Stimulated activated CD8-positive, alpha-beta memory T cell treated with anti-CD3 and anti-CD28 coated beads, Interleukin-15, amount 100 ng/mL, for 1 hour (primary cell): ENCODE data around the gene MIDN.
A peak's percentile ranks its signal among the peaks of the same experiment; 100 is the strongest.
"Not testable (repeated sequence)": the region's sequence is repeated elsewhere in the genome, so short reads cannot be mapped to it uniquely, and the experiment has no call there.

Source experiments
- DNase-seq: peaks from one replicate; pipeline ENCODE4 v3.0.0-alpha.2; 2020; ENCODE audit warnings: low read depth

The MIDN gene

DNA sequence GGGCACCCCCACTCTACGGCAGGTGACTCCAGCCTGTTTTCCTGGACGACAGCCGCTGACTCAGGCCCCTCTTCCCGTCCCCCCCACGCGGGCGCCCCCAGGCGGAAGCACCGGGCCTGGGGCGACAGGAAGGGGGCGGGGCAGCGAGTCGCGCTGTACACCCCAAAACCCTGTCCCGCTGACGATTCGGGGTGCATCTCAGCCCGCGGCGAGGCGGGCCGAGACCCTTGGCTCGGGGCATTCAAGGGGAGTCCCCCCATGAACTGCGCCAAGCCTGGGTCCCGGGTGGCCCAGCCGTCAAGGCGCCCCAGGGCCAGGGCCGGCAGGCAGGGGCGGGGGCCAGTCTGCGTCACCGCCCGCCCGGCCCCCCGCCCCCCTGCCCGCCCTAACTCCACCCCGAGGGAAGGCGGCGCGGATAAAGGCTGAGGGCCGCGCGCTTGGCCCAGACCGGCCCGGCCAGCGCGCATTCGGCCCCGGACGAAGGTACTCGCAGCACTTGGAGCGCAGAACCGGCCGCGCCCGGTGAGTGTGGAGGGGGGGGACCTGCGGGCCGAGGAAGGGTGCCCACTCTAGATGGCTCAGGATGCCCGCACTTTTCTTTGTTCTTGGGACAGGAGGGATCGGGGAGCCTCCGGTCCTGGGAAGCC lies at the start of gene MIDN:
Gene MIDN, plus strand, starts transcription at position 445 of the 647 bp plus-strand sequence. CDS start 1,714 bp downstream, outside the sequence.
- DNase-seq = no peak

DNA sequence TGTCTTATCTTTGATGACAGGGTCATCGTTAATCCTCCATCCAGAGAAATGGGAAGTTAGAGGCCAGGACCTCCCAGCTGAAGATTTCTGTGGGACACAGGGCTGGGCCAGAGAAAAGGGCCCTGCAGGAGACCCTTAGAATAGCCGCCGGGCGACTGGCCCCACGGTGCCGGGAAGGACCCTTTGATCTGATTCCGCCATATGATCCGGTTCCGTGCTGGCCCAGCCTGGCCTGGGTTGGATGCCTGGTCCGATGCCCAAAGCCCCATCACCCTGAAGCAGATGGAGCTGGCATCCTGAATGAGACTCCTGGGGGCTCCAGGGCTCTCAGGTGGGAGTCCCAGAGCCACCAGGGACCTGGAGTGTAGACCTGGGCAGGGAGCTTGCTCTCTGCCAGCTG lies 48.9 kb upstream of the MIDN start:
- DNase-seq = no peak

DNA sequence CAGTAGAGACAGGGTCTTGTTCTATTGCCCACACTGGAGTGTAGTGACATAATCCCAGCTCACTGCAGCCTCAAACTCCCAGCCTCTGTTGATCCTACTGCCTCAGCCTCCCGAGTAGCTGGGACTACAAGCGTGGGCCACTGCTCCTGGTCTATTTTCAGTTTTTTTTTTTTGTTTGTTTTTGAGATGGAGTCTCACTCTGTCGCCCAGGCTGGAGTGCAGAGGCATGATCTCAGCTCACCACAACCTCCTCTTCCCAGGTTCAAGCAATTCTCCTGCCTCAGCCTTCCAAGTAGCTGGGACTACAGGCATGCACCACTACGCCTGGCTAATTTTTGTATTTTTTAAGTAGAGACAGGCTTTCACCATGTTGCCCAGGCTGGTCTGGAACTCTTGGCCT lies 47.8 kb upstream of the MIDN start:
- DNase-seq = not testable (repeated sequence)

DNA sequence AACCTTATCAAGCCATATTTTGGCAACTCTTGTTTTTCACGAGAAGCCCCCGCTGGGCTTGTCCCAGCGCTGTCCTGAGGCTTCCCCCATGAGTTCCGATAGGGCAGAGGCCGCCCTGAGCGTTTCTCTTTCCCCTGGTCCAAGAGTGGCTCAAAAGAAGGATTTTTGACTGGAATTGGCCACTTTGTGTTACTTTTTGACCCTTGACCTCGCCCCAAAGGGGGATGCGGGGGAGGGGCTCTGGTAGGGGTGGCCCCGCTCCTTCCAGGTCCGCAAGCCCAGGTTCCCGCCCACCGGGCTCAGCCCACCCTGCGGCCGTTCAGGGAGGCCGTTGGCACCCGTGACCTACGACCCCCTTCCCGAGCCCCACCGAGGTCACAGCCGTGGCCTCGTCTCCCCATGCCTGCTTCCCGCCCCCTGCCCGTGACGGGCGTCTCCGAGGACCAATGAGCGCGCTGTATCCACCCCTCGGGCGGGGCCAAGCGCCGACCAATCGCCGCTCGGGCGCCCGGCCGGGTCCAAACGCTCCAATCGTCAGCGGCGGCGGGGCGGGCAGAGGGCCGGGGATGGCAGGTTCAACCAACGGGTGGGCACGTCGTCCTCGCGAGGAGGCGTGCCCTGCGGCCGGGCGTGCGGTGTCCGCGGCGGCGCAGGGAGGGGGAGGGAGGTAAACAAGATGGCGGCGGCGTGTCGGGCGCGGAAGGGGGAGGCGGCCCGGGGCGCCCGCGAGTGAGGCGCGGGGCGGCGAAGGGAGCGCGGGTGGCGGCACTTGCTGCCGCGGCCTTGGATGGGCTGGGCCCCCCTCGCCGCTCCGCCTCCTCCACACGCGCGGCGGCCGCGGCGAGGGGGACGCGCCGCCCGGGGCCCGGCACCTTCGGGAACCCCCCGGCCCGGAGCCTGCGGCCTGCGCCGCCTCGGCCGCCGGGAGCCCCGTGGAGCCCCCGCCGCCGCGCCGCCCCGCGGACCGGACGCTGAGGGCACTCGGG lies 43.0 kb upstream of the MIDN start, which contains the start of gene STK11:
Gene STK11, plus strand, starts transcription at position 665 of the 986 bp plus-strand sequence. CDS start 1,136 bp downstream, outside the sequence.
- DNase-seq = peak; percentile 98

DNA sequence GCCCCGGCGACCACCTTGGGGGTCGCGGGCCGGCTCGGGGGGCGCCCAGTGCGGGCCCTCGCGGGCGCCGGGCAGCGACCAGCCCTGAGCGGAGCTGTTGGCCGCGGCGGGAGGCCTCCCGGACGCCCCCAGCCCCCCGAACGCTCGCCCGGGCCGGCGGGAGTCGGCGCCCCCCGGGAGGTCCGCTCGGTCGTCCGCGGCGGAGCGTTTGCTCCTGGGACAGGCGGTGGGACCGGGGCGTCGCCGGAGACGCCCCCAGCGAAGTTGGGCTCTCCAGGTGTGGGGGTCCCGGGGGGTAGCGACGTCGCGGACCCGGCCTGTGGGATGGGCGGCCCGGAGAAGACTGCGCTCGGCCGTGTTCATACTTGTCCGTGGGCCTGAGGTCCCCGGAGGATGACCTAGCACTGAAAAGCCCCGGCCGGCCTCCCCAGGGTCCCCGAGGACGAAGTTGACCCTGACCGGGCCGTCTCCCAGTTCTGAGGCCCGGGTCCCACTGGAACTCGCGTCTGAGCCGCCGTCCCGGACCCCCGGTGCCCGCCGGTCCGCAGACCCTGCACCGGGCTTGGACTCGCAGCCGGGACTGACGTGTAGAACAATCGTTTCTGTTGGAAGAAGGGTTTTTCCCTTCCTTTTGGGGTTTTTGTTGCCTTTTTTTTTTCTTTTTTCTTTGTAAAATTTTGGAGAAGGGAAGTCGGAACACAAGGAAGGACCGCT lies 42.1 kb upstream of the MIDN start:
- DNase-seq = no peak

DNA sequence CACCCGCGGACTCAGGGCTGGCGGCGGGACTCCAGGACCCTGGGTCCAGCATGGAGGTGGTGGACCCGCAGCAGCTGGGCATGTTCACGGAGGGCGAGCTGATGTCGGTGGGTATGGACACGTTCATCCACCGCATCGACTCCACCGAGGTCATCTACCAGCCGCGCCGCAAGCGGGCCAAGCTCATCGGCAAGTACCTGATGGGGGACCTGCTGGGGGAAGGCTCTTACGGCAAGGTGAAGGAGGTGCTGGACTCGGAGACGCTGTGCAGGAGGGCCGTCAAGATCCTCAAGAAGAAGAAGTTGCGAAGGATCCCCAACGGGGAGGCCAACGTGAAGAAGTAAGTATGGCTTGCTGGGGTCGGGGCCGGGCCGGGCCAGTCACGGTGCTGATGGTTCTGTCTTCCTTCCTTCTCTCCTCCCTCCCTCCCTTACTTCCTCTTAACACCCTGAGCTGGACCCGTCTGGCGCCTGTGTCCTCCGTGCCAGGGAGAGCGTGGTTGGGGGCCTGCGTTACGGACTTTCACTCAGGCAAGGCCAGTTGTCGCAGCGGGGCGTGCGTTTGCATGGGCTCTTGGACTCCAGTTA lies 41.4 kb upstream of the MIDN start:
- DNase-seq = no peak

DNA sequence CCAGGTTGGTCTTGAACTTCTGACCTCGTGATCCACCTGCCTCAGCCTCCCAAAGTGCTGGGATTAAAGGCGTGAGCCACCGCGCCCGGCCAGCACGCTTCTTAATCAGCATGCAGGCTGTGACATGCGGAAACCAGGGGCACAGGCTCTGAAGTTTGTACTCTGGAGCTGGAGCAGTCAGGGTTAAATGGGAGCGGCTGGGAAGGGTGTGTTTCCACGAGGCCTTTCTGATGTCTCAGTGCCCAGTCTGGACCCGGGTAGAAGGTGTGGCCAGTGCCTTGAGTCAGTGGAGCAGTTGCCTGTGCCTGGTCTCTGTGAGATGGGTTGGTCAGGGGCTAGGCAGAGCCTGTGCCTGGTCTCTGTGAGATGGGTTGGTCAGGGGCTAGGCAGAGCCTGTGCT lies 39.6 kb upstream of the MIDN start:
- DNase-seq = not testable (repeated sequence)

DNA sequence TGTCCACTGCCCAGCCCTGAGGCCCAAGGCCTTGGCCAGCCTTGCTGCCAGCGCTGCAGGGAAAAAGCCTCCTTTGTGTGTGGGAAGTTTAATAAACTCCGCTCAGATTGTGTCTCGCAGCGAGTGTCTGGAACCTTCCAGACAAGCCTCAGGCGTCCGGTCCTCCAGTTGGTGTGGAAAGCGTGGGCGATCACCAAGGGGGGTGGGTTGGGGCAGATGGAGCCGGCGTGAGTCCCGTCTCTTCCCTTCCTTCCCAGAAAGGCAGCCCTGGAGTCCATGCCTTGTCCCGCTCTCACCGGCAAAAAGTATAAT lies 38.2 kb upstream of the MIDN start:
- DNase-seq = no peak

DNA sequence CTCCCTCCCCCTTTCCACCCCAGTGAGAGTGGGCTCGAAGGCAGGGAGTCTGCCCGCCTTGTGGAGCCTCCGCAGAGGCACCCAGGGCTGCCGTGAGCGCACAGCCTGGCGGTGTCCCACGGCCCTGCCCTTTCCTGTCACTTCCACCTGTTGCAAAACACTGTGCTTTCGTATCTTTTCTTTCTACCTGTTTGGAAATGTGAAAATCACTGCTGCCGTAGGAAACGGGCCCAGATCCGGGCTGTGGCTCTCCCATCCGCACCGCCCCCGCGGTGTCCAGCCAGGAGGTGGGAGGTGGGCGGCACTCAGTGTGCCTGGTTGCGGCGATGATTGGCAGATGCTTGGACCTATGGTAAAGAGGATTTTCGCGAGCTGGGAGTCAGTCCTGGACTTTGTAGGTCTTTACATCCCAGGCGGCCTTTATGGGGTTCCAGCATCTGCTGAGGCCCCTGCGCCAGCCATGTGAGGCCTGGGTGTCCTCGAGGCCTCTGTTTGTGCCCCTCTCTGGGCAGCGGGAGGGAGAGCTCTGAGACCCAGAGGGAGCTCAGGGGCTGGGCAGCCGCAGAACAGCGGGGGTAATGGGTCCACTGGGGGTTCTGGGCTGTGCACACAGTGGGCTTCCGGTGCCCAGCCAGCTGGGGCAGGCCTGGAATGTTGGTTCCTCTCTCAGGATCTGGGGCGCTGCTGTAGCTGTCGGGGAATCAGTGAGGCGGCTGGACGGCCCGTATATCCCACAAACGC lies 36.7 kb upstream of the MIDN start:
- DNase-seq = no peak

DNA sequence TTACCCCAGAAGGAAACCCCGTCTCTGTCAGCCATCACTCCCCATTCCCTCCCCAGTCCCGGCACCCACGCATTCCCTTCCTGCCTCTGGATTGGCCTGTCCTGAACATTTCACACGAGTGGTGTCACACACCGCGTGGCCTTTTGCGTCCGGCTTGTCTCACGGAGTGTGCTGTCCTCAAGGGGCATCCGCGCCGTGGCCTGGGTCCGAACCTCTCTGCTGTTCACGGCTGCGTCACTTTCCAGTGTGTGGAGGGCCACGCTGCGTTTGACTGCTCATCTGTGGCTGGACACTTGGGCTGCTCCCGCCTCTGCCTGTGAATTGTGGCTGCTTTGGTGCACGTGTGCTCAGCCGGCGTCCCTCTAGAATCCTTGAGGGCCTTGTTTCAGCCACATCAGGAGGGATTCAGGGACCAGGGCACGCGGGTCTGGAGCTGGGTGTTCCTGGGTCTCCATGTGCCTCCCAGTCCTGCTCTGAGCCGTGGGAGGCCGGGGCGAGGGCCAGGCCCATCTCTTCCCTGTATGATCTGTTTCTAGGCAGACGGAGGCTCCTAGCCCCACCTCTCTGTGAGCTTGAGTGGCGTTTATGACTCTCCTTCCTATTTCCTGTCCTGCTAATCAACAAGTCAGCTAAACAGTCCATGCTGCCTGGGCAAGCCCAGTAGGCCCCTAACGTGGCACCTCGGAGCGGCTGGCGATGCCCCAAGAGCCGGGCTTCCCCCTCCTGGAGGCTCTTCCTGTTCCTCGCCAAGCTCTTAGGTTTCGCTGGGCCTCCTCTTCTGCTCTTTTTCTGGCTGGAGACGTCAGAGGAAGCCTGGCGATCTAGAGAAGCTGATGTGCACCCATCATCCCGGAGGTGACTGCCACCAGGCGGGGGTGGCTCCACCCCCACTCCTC lies 34.7 kb upstream of the MIDN start:
- no peak for DNase-seq

DNA sequence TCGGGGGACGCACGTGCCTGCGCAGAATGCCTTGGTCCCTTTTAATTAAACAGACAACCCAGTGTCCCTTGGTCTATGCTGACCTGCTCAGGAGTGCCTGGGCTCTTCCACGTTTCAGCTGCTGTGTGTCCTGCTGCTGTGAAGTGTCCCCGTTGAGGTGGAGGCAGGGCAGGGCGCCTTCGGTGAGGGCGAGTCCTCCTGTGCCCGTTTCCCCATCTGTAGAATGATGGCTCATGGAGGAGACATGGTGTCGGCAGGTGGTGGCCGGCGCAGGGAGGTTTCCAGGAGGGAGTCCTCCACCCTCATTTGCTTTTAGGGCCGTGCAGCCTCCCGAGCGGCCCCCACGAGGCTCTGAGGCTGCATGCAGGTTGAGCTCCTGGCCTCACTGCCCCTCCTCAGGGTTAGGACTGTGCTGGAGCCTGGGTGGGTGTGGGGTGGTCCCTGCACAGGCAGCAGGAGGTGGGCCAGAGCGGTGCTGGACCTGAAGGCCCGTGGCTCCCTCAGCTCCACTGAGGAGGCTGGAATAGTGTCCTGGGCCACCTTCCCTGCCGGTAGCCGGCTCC lies 34.0 kb upstream of the MIDN start:
- DNase-seq = no peak

DNA sequence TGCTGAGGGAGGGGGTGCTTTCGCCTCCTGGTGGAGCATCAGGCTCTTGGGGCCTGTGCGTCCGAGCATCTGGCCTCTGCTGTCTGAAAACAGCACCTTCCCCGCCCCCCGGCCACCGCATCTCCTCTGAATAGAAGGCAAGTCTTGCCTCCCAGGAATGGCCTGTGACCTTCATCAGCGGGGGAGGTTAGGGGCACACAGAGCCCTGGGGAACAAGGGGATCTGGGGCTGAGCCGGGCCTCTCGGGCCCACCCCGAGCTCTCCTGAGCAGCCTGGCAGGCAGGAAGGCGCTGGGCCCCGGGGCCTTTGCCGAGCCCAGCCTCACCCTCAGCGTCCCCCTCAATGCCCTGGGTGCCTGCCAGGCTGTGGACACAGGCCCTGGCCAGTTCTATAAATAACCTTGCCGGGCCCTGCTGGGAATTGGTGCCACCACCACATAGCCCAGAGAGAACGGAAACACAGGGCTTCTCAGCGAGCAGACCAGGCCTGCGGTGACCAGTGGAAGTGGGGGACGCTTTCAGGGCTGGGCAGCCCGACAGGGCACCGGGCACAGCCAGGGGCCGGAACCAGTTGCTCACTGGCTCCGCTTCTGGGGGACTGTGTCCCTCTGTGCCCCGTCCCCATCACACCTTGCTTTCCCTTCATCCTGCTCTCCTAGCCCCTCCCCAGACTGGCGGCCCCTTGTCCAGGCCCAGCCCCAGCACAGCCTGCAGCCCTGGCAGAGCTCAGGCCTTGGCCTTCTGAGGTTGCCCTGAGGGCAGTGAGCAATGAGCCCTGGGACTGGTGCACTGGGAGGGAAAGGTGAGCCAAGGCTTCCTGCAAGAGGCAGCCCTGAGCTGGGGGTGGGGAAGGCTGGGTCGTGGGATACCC lies 33.3 kb upstream of the MIDN start:
- no peak for DNase-seq

DNA sequence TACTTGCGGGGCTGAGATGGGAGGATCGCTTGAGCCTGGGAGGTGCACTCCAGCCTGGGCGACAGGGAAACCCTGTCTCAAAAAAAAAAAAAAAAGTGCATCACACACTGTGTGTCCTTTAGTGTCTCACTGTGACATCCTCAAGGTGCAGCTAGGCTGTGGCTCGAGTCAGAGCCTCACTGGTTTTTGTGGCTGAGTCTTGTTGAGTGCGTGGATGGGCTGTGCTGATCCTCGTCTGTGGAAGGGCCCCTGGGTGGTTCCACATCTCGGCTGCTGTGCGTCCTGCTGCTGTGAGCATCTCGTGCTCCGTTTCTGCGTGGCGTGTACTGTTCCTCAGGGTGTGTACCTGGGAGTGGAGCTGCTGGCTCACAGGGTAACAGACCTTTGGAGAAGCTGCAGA lies 31.6 kb upstream of the MIDN start:
- DNase-seq = no peak

DNA sequence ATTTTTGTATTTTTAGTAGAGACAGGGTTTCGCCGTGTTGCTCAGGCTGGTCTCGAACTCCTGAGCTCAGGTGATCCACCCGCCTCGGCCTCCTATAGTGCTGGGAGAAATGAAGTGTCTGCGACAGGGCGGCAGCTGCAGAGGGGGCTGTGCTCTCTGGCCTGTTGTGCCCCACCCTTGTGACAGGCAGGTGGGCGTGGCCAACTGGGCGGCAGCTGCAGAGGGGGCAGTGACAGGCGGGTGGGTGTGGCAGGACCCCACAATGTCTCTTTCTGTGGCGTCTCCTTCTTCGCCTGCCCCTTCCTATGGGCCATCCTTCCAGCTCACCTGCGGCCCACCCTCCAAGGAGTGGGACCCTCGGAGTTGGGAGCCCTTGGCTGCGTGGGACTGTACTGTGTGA lies 31.0 kb upstream of the MIDN start:
- DNase-seq = no peak

DNA sequence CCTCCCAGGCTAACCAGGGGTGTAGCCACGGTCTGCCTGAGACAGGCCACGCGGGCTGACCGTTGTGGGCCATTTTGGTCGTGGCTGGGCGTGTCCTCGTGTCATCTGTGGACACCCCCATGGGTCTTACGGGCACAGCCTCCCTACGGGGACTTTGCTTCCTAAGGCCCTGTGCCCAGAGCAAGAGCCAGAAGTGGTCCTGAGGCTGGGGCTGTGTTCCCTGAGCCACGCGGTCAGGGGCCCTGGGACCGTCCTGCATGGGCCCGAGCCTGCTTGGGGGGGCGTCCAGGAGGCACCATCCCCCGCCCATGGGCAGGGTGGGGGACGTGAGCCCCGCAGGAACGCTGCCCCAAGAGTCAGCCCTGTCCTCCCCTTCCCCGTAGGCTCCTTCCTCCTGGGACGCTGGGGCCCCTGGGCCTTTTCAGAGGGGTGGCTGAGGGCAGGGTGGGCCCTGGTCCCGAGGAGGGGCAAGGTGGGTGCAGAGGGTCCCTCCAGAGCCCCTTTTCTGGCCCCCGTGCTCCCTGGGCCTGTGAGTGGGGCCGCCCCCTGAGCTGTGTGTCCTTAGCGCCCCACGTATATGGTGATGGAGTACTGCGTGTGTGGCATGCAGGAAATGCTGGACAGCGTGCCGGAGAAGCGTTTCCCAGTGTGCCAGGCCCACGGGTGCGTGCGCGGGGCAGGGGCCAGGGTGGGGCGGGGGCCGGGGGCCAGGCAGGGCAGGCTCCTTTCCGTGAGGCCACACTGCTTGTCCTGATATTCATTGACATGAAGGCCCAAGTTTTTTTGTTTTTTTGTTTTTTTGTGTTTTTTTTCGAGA lies 29.4 kb upstream of the MIDN start:
- no peak for DNase-seq

DNA sequence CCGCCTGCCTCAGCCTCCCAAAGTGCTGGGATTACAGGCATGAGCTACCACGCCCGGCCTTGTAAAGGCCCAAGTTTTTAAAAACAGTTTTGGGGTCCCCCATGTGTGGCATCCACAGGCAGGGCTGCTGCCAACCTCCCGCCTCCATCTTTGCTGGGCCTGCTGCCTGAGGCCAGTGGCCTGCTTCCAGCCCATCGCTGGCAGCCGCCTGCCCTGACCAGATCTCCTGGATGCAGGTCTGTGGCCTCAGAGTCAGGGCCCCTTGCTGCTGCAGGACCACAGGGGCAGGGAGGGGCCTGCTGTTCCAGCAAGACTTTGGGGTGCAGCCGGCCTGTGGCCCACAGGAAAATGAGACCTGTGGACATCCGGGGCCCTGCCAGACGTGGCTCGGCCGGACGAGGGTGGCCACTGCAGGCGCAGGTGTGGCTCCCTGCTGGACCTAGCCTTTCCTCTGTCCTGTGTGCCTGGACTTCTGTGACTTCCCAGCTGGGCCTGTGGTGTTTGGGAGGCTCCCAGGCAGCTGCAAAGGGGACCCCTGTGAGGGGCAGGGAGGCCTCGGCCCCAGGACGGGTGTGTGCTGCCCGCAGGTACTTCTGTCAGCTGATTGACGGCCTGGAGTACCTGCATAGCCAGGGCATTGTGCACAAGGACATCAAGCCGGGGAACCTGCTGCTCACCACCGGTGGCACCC lies 28.5 kb upstream of the MIDN start:
- DNase-seq = no peak

DNA sequence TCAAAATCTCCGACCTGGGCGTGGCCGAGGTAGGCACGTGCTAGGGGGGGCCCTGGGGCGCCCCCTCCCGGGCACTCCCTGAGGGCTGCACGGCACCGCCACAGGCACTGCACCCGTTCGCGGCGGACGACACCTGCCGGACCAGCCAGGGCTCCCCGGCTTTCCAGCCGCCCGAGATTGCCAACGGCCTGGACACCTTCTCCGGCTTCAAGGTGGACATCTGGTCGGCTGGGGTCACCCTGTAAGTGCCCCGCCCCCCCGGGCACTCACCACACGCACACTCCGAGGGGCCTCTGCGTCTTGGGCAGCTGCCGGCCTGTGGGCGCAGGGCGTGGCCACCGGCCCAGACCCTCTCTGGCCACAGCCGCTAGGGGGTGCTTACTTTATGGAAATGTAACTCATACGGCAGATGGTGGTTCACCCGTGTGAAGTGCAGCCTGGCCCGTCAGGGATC lies 27.9 kb upstream of the MIDN start:
- no peak for DNase-seq
